OCI-LY1 (cell line): ENCODE data around the gene FERMT1.

ENCODE experiments used
- H2AFZ ChIP-seq: fragments of 200-600 bp; sonication (generic), shearing (Covaris generic); 2 replicates; pipeline ENCODE4 v1.6.0; 2014; ENCODE audit warnings: antibody characterized with exemption, mild to moderate bottlenecking, low read length
- H3F3A ChIP-seq: fragments of 200-600 bp; sonication (generic), shearing (Covaris generic); 2 replicates; pipeline ENCODE4 v1.6.0; 2014; ENCODE audit warnings: mild to moderate bottlenecking, antibody characterized with exemption, low read length, moderate library complexity; ENCODE audit not compliant: insufficient read depth
- H3K27ac ChIP-seq: fragments of 200-600 bp; sonication (generic); 2 replicates; pipeline ENCODE4 v1.5.1; 2014; ENCODE audit warnings: low read length, mixed run types, mild to moderate bottlenecking, low read depth; ENCODE audit not compliant: poor library complexity, severe bottlenecking
- H3K27me3 ChIP-seq: fragments of 200-600 bp; sonication (generic); 2 replicates; pipeline ENCODE4 v1.6.0; 2014; ENCODE audit warnings: antibody characterized with exemption, mild to moderate bottlenecking, low read length, moderate library complexity; ENCODE audit not compliant: insufficient read depth
- H3K36me3 ChIP-seq: fragments of 200-600 bp; sonication (generic); 2 replicates; pipeline ENCODE4 v1.6.1; 2014; ENCODE audit warnings: mild to moderate bottlenecking, antibody characterized with exemption, low read length, moderate library complexity, mixed read lengths; ENCODE audit not compliant: insufficient read depth
- H3K4me1 ChIP-seq: fragments of 200-600 bp; sonication (generic); 2 replicates; pipeline ENCODE4 v1.5.1; 2014; ENCODE audit warnings: mild to moderate bottlenecking, low read length, moderate library complexity; ENCODE audit not compliant: insufficient read depth, severe bottlenecking
- H3K4me2 ChIP-seq: fragments of 200-600 bp; sonication (generic), shearing (Covaris generic); 2 replicates; pipeline ENCODE4 v1.6.1; 2014; ENCODE audit warnings: low read length
- H3K4me3 ChIP-seq: fragments of 200-600 bp; sonication (generic); 2 replicates; pipeline ENCODE4 v1.5.1; 2014; ENCODE audit warnings: low read length, low read depth, mild to moderate bottlenecking, mixed read lengths; ENCODE audit not compliant: poor library complexity, severe bottlenecking
- H3K79me2 ChIP-seq: fragments of 200-600 bp; shearing (Covaris generic); 2 replicates; pipeline ENCODE4 v1.6.1; 2016; ENCODE audit warnings: mixed run types, low read length, mixed read lengths; ENCODE audit not compliant: insufficient read depth
- H3K9ac ChIP-seq: fragments of 200-600 bp; sonication (generic), shearing (Covaris generic); 2 replicates; pipeline ENCODE4 v1.6.1; 2014; ENCODE audit warnings: mild to moderate bottlenecking, low read length, mixed read lengths
- H3K9me2 ChIP-seq: fragments of 200-600 bp; sonication (generic), shearing (Covaris generic); 2 replicates; pipeline ENCODE4 v1.6.1; 2014; ENCODE audit warnings: low read depth, mild to moderate bottlenecking, low read length, mixed read lengths
- H3K9me3 ChIP-seq: fragments of 200-600 bp; shearing (Covaris generic); 2 replicates; pipeline ENCODE4 v1.6.1; 2014; ENCODE audit warnings: low read length, mixed read lengths
- H4K20me1 ChIP-seq: fragments of 200-600 bp; sonication (generic), shearing (Covaris generic); 2 replicates; pipeline ENCODE4 v1.6.0; 2016; ENCODE audit warnings: mild to moderate bottlenecking, low read length; ENCODE audit not compliant: insufficient read depth
- CTCF ChIP-seq: fragments of 200-600 bp; sonication (generic), shearing (Covaris generic); IDR thresholded peaks from 2 replicates; pipeline ENCODE4 v1.5.1; 2017; ENCODE audit warnings: mild to moderate bottlenecking, antibody characterized with exemption, low read length, moderate library complexity, mixed read lengths
- EZH2 ChIP-seq: fragments of 200-600 bp; sonication (generic), shearing (Covaris generic); IDR thresholded peaks from 2 replicates; pipeline ENCODE4 v1.8.0; 2017; ENCODE audit warnings: borderline replicate concordance, mixed run types, mild to moderate bottlenecking, antibody characterized with exemption, low read length, moderate library complexity, mixed read lengths

FERMT1 gene

GRCh38 chr20:6108330-6108729 is 14.5 kb downstream of the FERMT1 start:
- TF ChIP-seq CTCF: no peak
- TF ChIP-seq EZH2: no peak
- no peak overlapping the region for H3K27ac ChIP-seq
- H4K20me1 ChIP-seq: no peaks in the 10 kb centered on the region
- H3K9me2 ChIP-seq: no peaks in the 10 kb centered on the region
- H3K4me1 ChIP-seq: no peaks in the 10 kb centered on the region
- no peaks in the 10 kb centered on the region for H3K79me2 ChIP-seq
- H2AFZ ChIP-seq: no peak overlapping the region
- no peak overlapping the region for H3K9ac ChIP-seq
- H3F3A ChIP-seq: no peaks in the 10 kb centered on the region
- H3K27me3 ChIP-seq: no peaks in the 10 kb centered on the region
- no peak overlapping the region for H3K4me2 ChIP-seq
- H3K4me3 ChIP-seq: no peak overlapping the region
- no peaks in the 10 kb centered on the region for H3K36me3 ChIP-seq
- H3K9me3 ChIP-seq: 0 out of 2 replicates have a peak, but pooled peaks cover 2% of the 10 kb centered on the region

GRCh38 chr20:6104493-6105188 is 18.2 kb downstream of the FERMT1 start:
- no peaks in the 10 kb centered on the region for H4K20me1 ChIP-seq
- H3K36me3 ChIP-seq: no peaks in the 10 kb centered on the region
- H3K4me3 ChIP-seq: no peak overlapping the region
- no peak for TF ChIP-seq EZH2
- TF ChIP-seq CTCF: no peak
- no peaks in the 10 kb centered on the region for H3K9me2 ChIP-seq
- no peak overlapping the region for H3K4me2 ChIP-seq
- no peaks in the 10 kb centered on the region for H3F3A ChIP-seq
- H3K4me1 ChIP-seq: no peaks in the 10 kb centered on the region
- no peaks in the 10 kb centered on the region for H3K79me2 ChIP-seq
- H3K9me3 ChIP-seq: no peaks in the 10 kb centered on the region
- no peak overlapping the region for H3K27ac ChIP-seq
- H2AFZ ChIP-seq: no peak overlapping the region
- H3K27me3 ChIP-seq: no peaks in the 10 kb centered on the region
- no peak overlapping the region for H3K9ac ChIP-seq

GRCh38 chr20:6103301-6103700 is 19.5 kb downstream of the FERMT1 start:
- no peak overlapping the region for H3K27ac ChIP-seq

More at GRCh38 chr20:6103301-6103700, 19.5 kb downstream of the FERMT1 start:
- Histone ChIP-seq H3K4me2 (no peak overlapping the region), H3K9me3 (no peaks in the 10 kb centered on the region), H3K4me3 (no peak overlapping the region), H2AFZ (no peak overlapping the region), H3K27me3 (no peaks in the 10 kb centered on the region), H3K36me3 (no peaks in the 10 kb centered on the region), H3K9ac (no peak overlapping the region), H3K4me1 (no peaks in the 10 kb centered on the region), H3F3A (no peaks in the 10 kb centered on the region), H3K9me2 (no peaks in the 10 kb centered on the region), H3K79me2 (no peaks in the 10 kb centered on the region), H4K20me1 (no peaks in the 10 kb centered on the region)
- TF ChIP-seq CTCF: no peak
- no peak for TF ChIP-seq EZH2
